22Rv1 (cell line): ENCODE data around the gene INCENP.

Source experiments
- H3K27ac ChIP-seq: fragments of 450-650 bp; 2 replicates; pipeline ENCODE4 v1.5.1; 2017
- ZFX ChIP-seq: fragments of 450-650 bp; IDR thresholded peaks from 2 replicates; pipeline ENCODE4 v1.6.1; 2017; ENCODE audit warnings: antibody characterized with exemption, borderline replicate concordance
- TF ChIP-seq, protein P1 (sequence below): fragments of 450-650 bp; IDR thresholded peaks from 2 replicates; pipeline ENCODE4 v1.5.1; 2017; ENCODE audit warnings: mild to moderate bottlenecking

INCENP gene

DNA sequence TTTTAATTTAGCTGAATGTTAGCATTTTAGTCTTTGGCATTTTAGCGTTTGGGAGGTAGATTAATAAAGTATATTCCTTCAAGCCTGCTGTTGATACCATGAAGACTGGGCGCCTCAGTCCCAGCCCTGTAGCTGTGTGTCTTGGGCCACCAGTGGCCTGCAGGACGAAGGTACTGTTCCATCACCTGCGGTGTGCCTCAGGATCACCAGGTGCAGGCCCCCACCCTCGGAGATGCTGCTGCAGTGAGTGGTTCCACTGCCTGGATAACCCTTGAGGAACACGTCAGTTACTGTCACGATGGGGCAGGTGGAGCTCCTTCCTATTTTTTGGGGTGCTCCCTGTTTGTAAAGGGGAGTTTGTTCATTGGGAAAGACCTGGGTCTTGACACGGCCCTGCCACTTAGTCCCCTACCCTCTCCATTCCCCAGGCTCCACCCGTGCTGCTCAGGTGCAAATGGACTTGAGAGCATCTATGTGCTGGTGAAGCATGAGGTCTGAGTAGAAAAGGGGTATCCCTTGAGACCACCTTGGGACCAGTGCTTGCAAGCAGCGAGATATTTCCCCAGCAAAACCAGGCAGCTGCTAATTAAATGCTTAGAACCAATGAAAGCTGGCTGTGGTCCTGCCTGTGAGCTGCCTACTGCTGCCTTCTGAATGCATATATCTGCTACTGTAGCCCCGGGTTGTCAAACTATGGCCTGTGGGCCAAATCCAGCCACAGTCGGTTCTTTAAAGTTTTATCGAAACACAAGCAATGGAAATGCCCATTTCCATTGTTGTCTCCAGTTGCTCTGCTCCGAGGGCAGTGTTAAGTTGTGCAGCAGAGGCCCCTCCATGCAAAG is 28.7 kb downstream of the INCENP start:
- no peak for TF ChIP-seq ZFX
- TF ChIP-seq, protein P1, sequence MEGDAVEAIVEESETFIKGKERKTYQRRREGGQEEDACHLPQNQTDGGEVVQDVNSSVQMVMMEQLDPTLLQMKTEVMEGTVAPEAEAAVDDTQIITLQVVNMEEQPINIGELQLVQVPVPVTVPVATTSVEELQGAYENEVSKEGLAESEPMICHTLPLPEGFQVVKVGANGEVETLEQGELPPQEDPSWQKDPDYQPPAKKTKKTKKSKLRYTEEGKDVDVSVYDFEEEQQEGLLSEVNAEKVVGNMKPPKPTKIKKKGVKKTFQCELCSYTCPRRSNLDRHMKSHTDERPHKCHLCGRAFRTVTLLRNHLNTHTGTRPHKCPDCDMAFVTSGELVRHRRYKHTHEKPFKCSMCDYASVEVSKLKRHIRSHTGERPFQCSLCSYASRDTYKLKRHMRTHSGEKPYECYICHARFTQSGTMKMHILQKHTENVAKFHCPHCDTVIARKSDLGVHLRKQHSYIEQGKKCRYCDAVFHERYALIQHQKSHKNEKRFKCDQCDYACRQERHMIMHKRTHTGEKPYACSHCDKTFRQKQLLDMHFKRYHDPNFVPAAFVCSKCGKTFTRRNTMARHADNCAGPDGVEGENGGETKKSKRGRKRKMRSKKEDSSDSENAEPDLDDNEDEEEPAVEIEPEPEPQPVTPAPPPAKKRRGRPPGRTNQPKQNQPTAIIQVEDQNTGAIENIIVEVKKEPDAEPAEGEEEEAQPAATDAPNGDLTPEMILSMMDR = no peak
- H3K27ac ChIP-seq = no peak overlapping the region

DNA sequence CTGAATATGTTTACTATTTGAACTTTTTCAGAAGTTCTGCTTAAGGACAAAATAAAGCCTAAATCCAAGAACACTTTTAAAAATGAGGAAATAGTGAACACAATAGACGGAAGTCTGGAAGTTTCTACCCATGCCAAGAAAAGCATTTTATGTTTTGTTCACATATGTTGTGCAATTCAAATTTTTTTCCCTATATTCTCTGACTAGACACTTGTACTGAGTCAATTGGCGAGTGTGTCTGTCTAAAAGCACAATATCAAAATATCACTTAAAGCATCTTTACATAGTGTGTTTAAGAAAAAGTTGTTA is 29.2 kb downstream of the INCENP start:
- TF ChIP-seq, protein P1 = no peak
- no peak for TF ChIP-seq ZFX
- H3K27ac ChIP-seq = no peak overlapping the region

DNA sequence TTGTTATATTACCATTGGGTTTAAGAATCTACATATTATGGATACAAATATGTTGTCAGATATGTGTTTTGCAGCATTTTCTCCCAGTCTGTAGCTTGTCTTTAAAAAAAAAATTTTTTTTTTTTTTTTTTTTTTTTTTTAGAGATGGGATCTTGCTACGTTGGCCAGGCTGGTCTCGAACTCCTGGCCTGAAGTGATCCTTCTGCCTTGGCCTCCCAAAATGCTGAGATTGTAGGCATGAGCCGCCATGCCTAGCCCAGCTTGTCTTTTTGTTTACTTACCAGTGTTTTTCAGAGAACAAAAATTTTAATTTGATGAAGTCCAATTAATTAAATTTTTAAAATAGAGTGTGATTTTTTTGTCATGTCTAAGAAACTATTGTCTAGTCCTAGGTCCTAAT is 29.8 kb downstream of the INCENP start:
- H3K27ac ChIP-seq = no peak overlapping the region
- TF ChIP-seq ZFX = no peak
- TF ChIP-seq, protein P1 = no peak

DNA sequence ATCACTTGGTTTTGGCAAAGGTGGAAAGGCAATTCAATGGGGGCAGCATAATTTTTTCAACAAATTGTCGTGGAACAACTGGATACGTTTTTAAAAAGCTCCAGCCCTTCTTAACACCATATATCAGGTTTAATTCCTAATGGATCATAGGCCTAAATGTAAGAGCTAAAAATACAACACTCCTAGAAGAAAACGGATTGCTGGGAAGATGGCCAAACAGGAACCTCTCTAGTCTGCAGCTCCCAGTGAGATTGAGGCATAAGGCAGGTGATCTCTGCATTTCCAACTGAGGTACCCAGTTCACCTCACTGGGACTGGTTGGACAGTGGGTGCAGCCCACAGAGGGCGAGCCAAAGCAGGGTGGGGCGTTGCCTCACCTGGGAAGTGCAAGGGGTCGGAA is 33.8 kb downstream of the INCENP start:
- no peak overlapping the region for H3K27ac ChIP-seq
- TF ChIP-seq, protein P1 = no peak
- TF ChIP-seq ZFX = no peak

DNA sequence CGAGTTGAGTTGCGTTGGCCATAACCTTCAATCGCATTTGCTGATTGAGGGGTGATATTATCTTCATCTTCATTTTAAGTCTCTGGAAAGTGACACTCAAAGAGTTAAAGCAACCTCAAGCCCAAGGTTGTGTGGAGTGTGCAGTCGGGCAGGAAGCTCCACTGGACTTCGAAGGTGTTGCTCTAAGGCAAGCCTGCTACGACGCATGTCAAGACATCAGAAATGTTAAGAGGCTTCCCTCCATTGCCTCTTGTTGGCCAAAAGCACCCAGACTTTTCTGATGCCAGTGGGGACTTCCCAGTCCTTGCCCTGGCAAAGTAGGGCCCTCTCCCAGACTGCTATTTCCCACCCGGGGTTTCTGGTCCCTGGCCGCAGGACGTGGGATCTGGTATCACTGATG is 42.6 kb downstream of the INCENP start:
- TF ChIP-seq ZFX = no peak
- TF ChIP-seq, protein P1 = no peak
- no peak overlapping the region for H3K27ac ChIP-seq

DNA sequence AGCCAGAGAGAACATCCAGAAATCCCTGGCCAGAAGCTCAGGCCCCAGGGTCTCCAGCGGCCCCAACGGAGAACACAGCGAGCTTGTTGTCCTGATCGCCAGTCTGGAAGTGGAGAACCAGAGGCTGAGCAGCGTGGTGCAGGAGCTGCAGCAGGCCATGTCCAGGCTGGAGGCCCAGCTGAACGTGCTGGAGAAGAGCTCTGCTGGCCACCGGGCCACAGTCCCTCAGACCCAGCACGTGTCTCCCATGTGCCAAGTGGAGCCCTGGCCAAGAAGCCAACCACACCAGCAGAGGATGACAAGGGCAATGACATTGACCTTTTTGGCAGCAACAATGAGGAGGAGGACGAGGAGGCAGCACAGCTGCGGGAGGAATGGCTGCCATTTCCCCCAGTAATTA is 45.6 kb downstream of the INCENP start:
- H3K27ac ChIP-seq = no peak overlapping the region
- no peak for TF ChIP-seq ZFX

DNA sequence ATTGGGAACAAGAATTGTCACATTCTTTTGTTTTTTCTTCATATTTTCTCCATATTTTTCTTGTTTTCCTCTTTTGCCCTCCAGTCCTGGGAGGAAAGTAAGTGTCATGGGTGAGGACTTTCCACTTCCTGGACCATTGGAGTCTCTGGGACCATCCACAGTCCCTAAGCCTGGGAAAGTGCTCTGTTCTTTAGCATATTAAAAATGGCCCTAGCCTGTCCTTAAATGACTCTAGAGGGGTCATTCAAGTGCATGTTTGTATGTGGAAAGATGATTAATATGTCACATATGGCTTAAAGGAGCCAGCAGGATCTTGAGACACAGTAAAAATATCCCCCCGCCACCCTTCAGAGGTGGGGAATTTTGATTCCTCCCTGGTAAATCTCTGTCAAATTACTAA is 46.1 kb downstream of the INCENP start:
- no peak overlapping the region for H3K27ac ChIP-seq

More for the DNA sequence above, 46.1 kb downstream of the INCENP start:
- TF ChIP-seq, protein P1 = no peak
- TF ChIP-seq ZFX = no peak
